HL-60 (cell line): Measurements from ENCODE around the gene OR2T10.

Source experiments
- DNase-seq, 2 experiments: peaks; one replicate each; pipeline ENCODE4 v3.0.0-alpha.2; 2010 to 2020; ENCODE audit warnings: low read depth in 1 of 2, low spot score in 1 of 2
- H3K27ac ChIP-seq: fragments of 250-450 bp; sonication (Bioruptor Pico); replicated peaks from 2 replicates; pipeline ENCODE4 v1.5.1; 2020; ENCODE audit warnings: mild to moderate bottlenecking, moderate library complexity
- H3K27me3 ChIP-seq: fragments of 250-450 bp; sonication (Bioruptor Pico); 2 replicates; pipeline ENCODE4 v1.5.1; 2021; ENCODE audit warnings: mild to moderate bottlenecking, moderate library complexity; ENCODE audit not compliant: insufficient read depth, poor library complexity, severe bottlenecking
- H3K4me3 ChIP-seq: replicated peaks from 2 replicates; pipeline ENCODE4 v1.5.1; 2011; ENCODE audit warnings: mild to moderate bottlenecking, control low read depth, low read length; ENCODE audit not compliant: insufficient read depth
- CTCF ChIP-seq: IDR thresholded peaks from one replicate; pipeline ENCODE4 v1.5.1; 2011; ENCODE audit warnings: low read length, control low read depth, inconsistent platforms; ENCODE audit not compliant: insufficient read depth
- GABPA ChIP-seq: IDR thresholded peaks from 2 replicates; pipeline ENCODE4 v1.6.1; 2012; ENCODE audit warnings: low read depth
- POLR2AphosphoS5 ChIP-seq: IDR thresholded peaks from 2 replicates; pipeline ENCODE4 v1.6.1; 2012; ENCODE audit warnings: low read depth
- SPI1 ChIP-seq: IDR thresholded peaks from 2 replicates; pipeline ENCODE4 v1.6.1; 2012; ENCODE audit warnings: low read depth, mild to moderate bottlenecking, borderline replicate concordance
- TF ChIP-seq, protein P1 (sequence below): IDR thresholded peaks from 2 replicates; pipeline ENCODE4 v1.6.1; 2012; ENCODE audit warnings: low read depth; ENCODE audit not compliant: insufficient replicate concordance

The OR2T10 gene

DNA sequence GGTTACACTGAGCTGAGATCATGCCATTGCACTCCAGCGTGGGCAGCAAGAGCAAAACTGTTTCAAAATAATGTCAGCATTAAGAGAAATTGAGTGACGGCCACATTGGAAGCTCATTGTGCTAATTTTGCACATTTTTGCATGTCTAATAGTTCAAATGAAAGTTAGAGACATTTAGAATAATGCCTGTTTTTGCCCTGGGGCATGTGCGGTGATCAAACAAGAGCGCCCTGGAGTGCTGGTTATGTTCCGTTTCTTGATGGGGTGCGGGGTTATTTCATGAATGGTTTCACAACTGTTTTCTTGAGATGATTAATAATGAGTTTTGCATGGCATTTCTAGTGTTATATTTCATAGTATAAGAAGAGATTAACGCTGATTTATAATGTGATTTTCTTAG is 24.3 kb upstream of the OR2T10 start:
- H3K27me3 ChIP-seq = no peaks in the 10 kb centered on the region
- DNase-seq = no peak
- TF ChIP-seq CTCF = no peak
- TF ChIP-seq, protein P1, sequence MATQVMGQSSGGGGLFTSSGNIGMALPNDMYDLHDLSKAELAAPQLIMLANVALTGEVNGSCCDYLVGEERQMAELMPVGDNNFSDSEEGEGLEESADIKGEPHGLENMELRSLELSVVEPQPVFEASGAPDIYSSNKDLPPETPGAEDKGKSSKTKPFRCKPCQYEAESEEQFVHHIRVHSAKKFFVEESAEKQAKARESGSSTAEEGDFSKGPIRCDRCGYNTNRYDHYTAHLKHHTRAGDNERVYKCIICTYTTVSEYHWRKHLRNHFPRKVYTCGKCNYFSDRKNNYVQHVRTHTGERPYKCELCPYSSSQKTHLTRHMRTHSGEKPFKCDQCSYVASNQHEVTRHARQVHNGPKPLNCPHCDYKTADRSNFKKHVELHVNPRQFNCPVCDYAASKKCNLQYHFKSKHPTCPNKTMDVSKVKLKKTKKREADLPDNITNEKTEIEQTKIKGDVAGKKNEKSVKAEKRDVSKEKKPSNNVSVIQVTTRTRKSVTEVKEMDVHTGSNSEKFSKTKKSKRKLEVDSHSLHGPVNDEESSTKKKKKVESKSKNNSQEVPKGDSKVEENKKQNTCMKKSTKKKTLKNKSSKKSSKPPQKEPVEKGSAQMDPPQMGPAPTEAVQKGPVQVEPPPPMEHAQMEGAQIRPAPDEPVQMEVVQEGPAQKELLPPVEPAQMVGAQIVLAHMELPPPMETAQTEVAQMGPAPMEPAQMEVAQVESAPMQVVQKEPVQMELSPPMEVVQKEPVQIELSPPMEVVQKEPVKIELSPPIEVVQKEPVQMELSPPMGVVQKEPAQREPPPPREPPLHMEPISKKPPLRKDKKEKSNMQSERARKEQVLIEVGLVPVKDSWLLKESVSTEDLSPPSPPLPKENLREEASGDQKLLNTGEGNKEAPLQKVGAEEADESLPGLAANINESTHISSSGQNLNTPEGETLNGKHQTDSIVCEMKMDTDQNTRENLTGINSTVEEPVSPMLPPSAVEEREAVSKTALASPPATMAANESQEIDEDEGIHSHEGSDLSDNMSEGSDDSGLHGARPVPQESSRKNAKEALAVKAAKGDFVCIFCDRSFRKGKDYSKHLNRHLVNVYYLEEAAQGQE = no peak
- no peak for TF ChIP-seq GABPA
- TF ChIP-seq POLR2AphosphoS5 = no peak
- TF ChIP-seq SPI1 = no peak

DNA sequence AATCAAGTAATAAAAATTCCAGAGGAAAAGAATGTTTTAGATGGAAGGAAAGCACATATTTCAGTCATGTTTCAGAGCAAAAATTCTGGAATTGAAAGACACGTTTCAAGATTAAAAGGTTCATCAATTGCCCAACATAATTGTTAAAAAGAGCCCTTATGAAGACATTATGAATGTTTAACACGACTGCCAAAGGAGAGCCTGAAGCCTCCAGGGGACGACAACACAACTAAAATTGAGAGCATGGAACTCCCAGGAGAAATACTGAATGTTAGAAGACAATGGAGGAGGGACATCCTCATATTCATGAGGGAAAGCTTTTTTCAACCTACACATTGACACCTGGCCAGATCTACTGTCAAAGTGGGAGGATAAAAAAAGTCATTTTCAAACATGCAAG is 21.4 kb upstream of the OR2T10 start:
- TF ChIP-seq GABPA (no peak), CTCF (peak; percentile 78)
- peak in 1 of 2 experiments; percentile 75 for DNase-seq
- H3K27me3 ChIP-seq = no peaks in the 10 kb centered on the region
- no peak overlapping the region for H3K27ac ChIP-seq
- no peak overlapping the region for H3K4me3 ChIP-seq

More for the DNA sequence above, 24.3 kb upstream of the OR2T10 start:
- Histone ChIP-seq H3K27ac (no peak overlapping the region), H3K4me3 (no peak overlapping the region)

GRCh38 chr1:248618119-248618518 is 20.6 kb upstream of the OR2T10 start:
- Histone ChIP-seq H3K27ac (no peak overlapping the region), H3K4me3 (no peak overlapping the region), H3K27me3 (no peaks in the 10 kb centered on the region)
- no peak for DNase-seq
- TF ChIP-seq, protein P1 = no peak
- TF ChIP-seq GABPA (no peak), CTCF (no peak), SPI1 (no peak), POLR2AphosphoS5 (no peak)

DNA sequence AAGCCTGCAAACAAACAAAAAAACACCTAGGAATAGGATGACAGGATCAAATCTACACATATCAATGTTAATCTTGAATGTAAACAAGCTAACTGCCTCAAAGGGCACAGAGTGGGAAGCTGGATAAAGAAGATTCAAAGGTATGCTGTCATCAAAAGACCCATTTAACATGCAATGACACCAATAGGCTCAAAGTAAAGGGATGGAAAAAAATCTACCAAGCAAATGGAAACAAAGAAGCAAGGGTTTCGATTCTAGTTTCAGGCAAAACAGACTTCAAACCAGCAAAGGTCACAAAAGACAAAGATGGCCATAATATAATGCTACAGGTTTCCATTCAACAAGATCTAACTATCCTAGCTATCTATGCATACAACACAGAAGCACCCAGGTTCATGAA is 16.2 kb upstream of the OR2T10 start:
- no peak overlapping the region for H3K27ac ChIP-seq
- TF ChIP-seq GABPA = no peak
- no peak for TF ChIP-seq POLR2AphosphoS5
- TF ChIP-seq, protein P1 = no peak
- TF ChIP-seq SPI1 = no peak
- no peak for TF ChIP-seq CTCF
- no peak for DNase-seq

More for the DNA sequence above, 16.2 kb upstream of the OR2T10 start:
- no peak overlapping the region for H3K4me3 ChIP-seq
- no peaks in the 10 kb centered on the region for H3K27me3 ChIP-seq
